SK-N-SH (cell line): ENCODE measurements around the gene RICTOR. TPM values are rescaled to one million over a fixed set of nuclear protein-coding genes. Genes with fewer than 3 reads are reported as not detected.

Experiments
- CTCF ChIA-PET: fragments of 300-600, 350-600 bp; formaldehyde crosslinking; extraction: SDS; loops from one replicate; lab custom pipeline; 2021; lab: Yijun Ruan, JAX
- POLR2A ChIA-PET: fragments of 350-600 bp; sonication (Branson Sonifier 250); formaldehyde crosslinking; extraction: SDS; loops from one replicate; lab custom pipeline; 2020; ENCODE audit warnings: antibody characterized with exemption, inconsistent platforms; lab: Yijun Ruan, JAX
- DNase-seq: peaks from one replicate; pipeline ENCODE4 v3.0.0; 2012
- H2AFZ ChIP-seq: fragments of 200-600 bp; sonication (generic); 2 replicates; pipeline ENCODE4 v1.8.1; 2016; ENCODE audit warnings: antibody characterized with exemption, mild to moderate bottlenecking, low read depth
- H3F3A ChIP-seq: fragments of 200-600 bp; sonication (generic); replicated peaks from 2 replicates; pipeline ENCODE3; 2016; ENCODE audit warnings: antibody characterized with exemption, mild to moderate bottlenecking; ENCODE audit not compliant: insufficient read depth
- H3K27ac ChIP-seq, 2 experiments: fragments of 200-500 bp in 1 of 2; fragments of 200-600 bp in 1 of 2; sonication (Bioruptor generic) in 1 of 2; sonication (generic), shearing (Covaris generic) in 1 of 2; 2 replicates each; pipeline versions ENCODE4 v1.5.1 to v1.6.1; 2014 to 2016; ENCODE audit warnings: low read depth in 2 of 2, inconsistent platforms in 1 of 2, low read length in 1 of 2, mild to moderate bottlenecking in 1 of 2, mixed read lengths in 1 of 2
- H3K27me3 ChIP-seq: fragments of 200-600 bp; sonication (generic), shearing (Covaris generic); 2 replicates; pipeline ENCODE4 v1.6.1; 2016; ENCODE audit warnings: mixed run types; ENCODE audit not compliant: insufficient read depth
- H3K36me3 ChIP-seq, 2 experiments: fragments of 200-500 bp in 1 of 2; fragments of 200-600 bp in 1 of 2; sonication (Bioruptor generic) in 1 of 2; sonication (generic) in 1 of 2; replicated peaks in 1 of 2; 2 replicates each; pipeline versions ENCODE3 to v1.5.1; 2014 to 2016; ENCODE audit warnings: low read length in 1 of 2, mild to moderate bottlenecking in 1 of 2; ENCODE audit not compliant: insufficient read depth in 2 of 2, control insufficient read depth in 1 of 2
- H3K4me1 ChIP-seq, 2 experiments: fragments of 200-500 bp in 1 of 2; fragments of 200-600 bp in 1 of 2; sonication (Bioruptor generic) in 1 of 2; sonication (generic), shearing (Covaris generic) in 1 of 2; 2 replicates each; pipeline versions ENCODE4 v1.5.1 to v1.6.1; 2014 to 2016; ENCODE audit warnings: low read depth in 1 of 2, low read length in 1 of 2, mixed run types in 1 of 2; ENCODE audit not compliant: insufficient read depth in 2 of 2, control insufficient read depth in 1 of 2
- H3K4me2 ChIP-seq: fragments of 200-600 bp; sonication (generic), shearing (Covaris generic); 2 replicates; pipeline ENCODE4 v1.6.1; 2017; ENCODE audit warnings: mixed run types
- H3K4me3 ChIP-seq, 2 experiments: fragments of 200-500 bp in 1 of 2; fragments of 200-600 bp in 1 of 2; sonication (Bioruptor generic) in 1 of 2; sonication (generic), shearing (Covaris generic) in 1 of 2; 2 replicates each; pipeline versions ENCODE4 v1.5.1 to v1.8.1; 2014 to 2016; ENCODE audit warnings: low read depth in 2 of 2, inconsistent platforms in 1 of 2, low read length in 1 of 2, mild to moderate bottlenecking in 1 of 2, mixed read lengths in 1 of 2, moderate library complexity in 1 of 2
- H3K79me2 ChIP-seq: fragments of 200-600 bp; sonication (generic); 2 replicates; pipeline ENCODE4 v1.8.1; 2017; ENCODE audit warnings: mild to moderate bottlenecking; ENCODE audit not compliant: insufficient read depth
- H3K9ac ChIP-seq: fragments of 200-600 bp; sonication (generic); 2 replicates; pipeline ENCODE4 v1.6.1; 2017; ENCODE audit warnings: mixed run types
- H3K9me2 ChIP-seq: fragments of 200-600 bp; sonication (generic); 2 replicates; pipeline ENCODE4 v1.6.1; 2017; ENCODE audit warnings: mixed run types
- H3K9me3 ChIP-seq: fragments of 200-600 bp; sonication (generic); 2 replicates; pipeline ENCODE4 v1.6.1; 2017; ENCODE audit warnings: mixed run types, mild to moderate bottlenecking, moderate library complexity
- H4K20me1 ChIP-seq: fragments of 200-600 bp; sonication (generic); 2 replicates; pipeline ENCODE4 v1.6.1; 2017; ENCODE audit warnings: mild to moderate bottlenecking, mixed run types; ENCODE audit not compliant: insufficient read depth
- CHD2 ChIP-seq: fragments of 150-350 bp; IDR thresholded peaks from 2 replicates; pipeline ENCODE4 v1.6.1; 2018; ENCODE audit warnings: low read length; ENCODE audit not compliant: partially characterized antibody
- EP300 ChIP-seq, 2 experiments: IDR thresholded peaks; 2 replicates each; pipeline versions ENCODE4 v1.4.0 to v1.6.1; 2012; ENCODE audit warnings: borderline replicate concordance in 1 of 2, low read depth in 1 of 2, low read length in 1 of 2
- FOXM1 ChIP-seq: IDR thresholded peaks from 2 replicates; pipeline ENCODE4 v1.4.0; 2012; ENCODE audit warnings: low read depth, mild to moderate bottlenecking
- GATA2 ChIP-seq: sonication (generic); formaldehyde crosslinking; IDR thresholded peaks from 2 replicates; pipeline ENCODE4 v1.5.0; 2020; ENCODE audit warnings: mild to moderate bottlenecking, missing genetic modification reagents
- MEF2A ChIP-seq: IDR thresholded peaks from 2 replicates; pipeline ENCODE4 v1.4.0; 2012; ENCODE audit warnings: low read depth, borderline replicate concordance
- NFIC ChIP-seq: IDR thresholded peaks from 2 replicates; pipeline ENCODE4 v1.4.0; 2012; ENCODE audit warnings: borderline replicate concordance
- NRF1 ChIP-seq: IDR thresholded peaks from 2 replicates; pipeline ENCODE4 v1.6.1; 2012; ENCODE audit warnings: low read depth, mild to moderate bottlenecking, low read length
- POLR2AphosphoS5 ChIP-seq: IDR thresholded peaks from 2 replicates; pipeline ENCODE4 v1.6.1; 2012; ENCODE audit warnings: low read depth, low read length
- RAD21 ChIP-seq: IDR thresholded peaks from 2 replicates; pipeline ENCODE4 v1.6.1; 2012; ENCODE audit warnings: mild to moderate bottlenecking, low read length
- RCOR1 ChIP-seq: fragments of 150-350 bp; IDR thresholded peaks from 2 replicates; pipeline ENCODE4 v1.6.1; 2017; ENCODE audit warnings: antibody characterized with exemption, low read length
- RFX5 ChIP-seq: IDR thresholded peaks from 2 replicates; pipeline ENCODE4 v1.6.1; 2012; ENCODE audit warnings: mild to moderate bottlenecking, improper control_type of control experiment, low read length
- RXRA ChIP-seq: IDR thresholded peaks from 2 replicates; pipeline ENCODE4 v1.4.0; 2012; ENCODE audit warnings: low read depth, mild to moderate bottlenecking, borderline replicate concordance
- SIN3A ChIP-seq: IDR thresholded peaks from 2 replicates; pipeline ENCODE4 v1.6.1; 2012; ENCODE audit warnings: low read depth, mild to moderate bottlenecking, low read length, moderate library complexity, borderline replicate concordance
- SMC3 ChIP-seq: IDR thresholded peaks from 2 replicates; pipeline ENCODE4 v1.6.1; 2012; ENCODE audit warnings: low read depth, low read length, improper control_type of control experiment
- TCF12 ChIP-seq: IDR thresholded peaks from 2 replicates; pipeline ENCODE4 v1.4.0; 2012
- TEAD4 ChIP-seq: IDR thresholded peaks from 2 replicates; pipeline ENCODE4 v1.4.0; 2012; ENCODE audit warnings: mild to moderate bottlenecking, borderline replicate concordance; ENCODE audit not compliant: insufficient read depth
- WGBS: methylation state at CpG from one replicate; pipeline ENCODE4 v1.1.6; 2017; ENCODE audit warnings: low lambda C conversion rate; 5-methylcytosine and 5-hydroxymethylcytosine counted together
- polyA plus RNA-seq, 3 experiments: library from polyadenylated mRNA; depleted of rRNA; stranded (reverse); fragments of >200 nt; gene quantifications; 2 replicates each; pipeline ENCODE4 v1.2.3, GENCODE V29; 2012
- TF ChIP-seq, protein P1 (sequence below): IDR thresholded peaks from 2 replicates; pipeline ENCODE4; 2012
- TF ChIP-seq, protein P2 (sequence below): fragments of 200-600 bp; sonication (generic); IDR thresholded peaks from 2 replicates; pipeline ENCODE4 v1.6.1; 2017; ENCODE audit warnings: antibody characterized with exemption, mild to moderate bottlenecking, moderate library complexity
- TF ChIP-seq, protein P3 (sequence below): IDR thresholded peaks from 2 replicates; pipeline ENCODE4 v1.4.0; 2012; ENCODE audit warnings: low read depth, borderline replicate concordance
- TF ChIP-seq, protein P4 (sequence below): IDR thresholded peaks from 2 replicates; pipeline ENCODE4 v1.4.0; 2012; ENCODE audit warnings: low read depth
- TF ChIP-seq, protein P5 (sequence below): IDR thresholded peaks from 2 replicates; pipeline ENCODE4 v1.6.1; 2012; ENCODE audit warnings: mild to moderate bottlenecking, low read depth, low read length, moderate library complexity

RICTOR gene
- polyA plus RNA-seq, 1 of the 3 experiments (the other 2 are of a cell fraction) = 1.6 TPM

DNA sequence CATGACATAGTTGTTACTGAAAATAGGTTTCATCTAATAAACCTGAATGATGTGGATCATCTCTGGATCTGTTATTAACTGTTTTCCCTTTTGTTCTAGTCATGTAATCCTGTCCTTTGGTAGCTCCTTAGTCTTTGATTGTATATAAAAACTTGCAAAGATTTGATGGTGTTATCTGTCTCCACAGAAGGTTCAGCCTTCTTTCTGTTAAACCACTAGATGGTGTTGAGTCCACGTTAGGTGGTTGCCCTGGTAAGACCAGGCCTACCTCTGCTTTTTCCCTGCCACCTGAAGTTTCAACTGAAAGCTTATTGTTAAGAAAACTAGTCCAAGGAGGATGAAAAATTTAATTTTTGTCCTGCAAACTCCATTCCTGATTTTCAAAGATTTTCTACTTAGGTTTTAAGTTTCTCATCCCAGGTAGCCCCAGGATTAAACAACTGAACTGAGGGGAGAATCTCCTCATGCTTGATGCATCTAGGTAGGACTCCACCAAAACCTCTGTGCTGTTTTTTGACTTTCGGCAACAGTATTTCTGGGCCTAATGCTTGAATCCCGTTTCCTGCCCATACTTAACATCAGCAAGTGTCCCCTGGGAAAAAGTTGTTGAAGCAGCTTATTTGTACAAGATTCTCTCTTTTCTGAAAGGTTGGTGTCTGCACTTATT is 68.5 kb downstream of the RICTOR start:
- no peak for DNase-seq
- Histone ChIP-seq H4K20me1 (no peaks in the 10 kb centered on the region), H3K36me3 (peaks cover 0 to 13% of the 10 kb centered on the region in 2 experiments), H3K9me2 (no peaks in the 10 kb centered on the region), H2AFZ (no peak overlapping the region), H3K9me3 (no peaks in the 10 kb centered on the region), H3K27ac (no peak overlapping the region), H3K79me2 (no peaks in the 10 kb centered on the region), H3K4me2 (no peak overlapping the region), H3F3A (peaks cover 3% of the 10 kb centered on the region), H3K9ac (no peak overlapping the region), H3K27me3 (no peaks in the 10 kb centered on the region), H3K4me1 (no peaks in the 10 kb centered on the region), H3K4me3 (no peak overlapping the region)
- WGBS = 92% methylated on average over 3 of the region's 3 CpGs
- TF ChIP-seq EP300 (IDR thresholded peaks at IDR 0.05; ENCODE audit: borderline replicate concordance in 1 of 2, low read depth in 1 of 2, low read length in 1 of 2) = no peak
- peak; percentile 23; the same call in 1 of the 2 replicates for TF ChIP-seq RAD21
- TF ChIP-seq, protein P1, sequence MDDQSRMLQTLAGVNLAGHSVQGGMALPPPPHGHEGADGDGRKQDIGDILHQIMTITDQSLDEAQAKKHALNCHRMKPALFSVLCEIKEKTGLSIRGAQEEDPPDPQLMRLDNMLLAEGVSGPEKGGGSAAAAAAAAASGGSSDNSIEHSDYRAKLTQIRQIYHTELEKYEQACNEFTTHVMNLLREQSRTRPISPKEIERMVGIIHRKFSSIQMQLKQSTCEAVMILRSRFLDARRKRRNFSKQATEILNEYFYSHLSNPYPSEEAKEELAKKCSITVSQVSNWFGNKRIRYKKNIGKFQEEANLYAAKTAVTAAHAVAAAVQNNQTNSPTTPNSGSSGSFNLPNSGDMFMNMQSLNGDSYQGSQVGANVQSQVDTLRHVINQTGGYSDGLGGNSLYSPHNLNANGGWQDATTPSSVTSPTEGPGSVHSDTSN = no peak
- TF ChIP-seq, protein P2, sequence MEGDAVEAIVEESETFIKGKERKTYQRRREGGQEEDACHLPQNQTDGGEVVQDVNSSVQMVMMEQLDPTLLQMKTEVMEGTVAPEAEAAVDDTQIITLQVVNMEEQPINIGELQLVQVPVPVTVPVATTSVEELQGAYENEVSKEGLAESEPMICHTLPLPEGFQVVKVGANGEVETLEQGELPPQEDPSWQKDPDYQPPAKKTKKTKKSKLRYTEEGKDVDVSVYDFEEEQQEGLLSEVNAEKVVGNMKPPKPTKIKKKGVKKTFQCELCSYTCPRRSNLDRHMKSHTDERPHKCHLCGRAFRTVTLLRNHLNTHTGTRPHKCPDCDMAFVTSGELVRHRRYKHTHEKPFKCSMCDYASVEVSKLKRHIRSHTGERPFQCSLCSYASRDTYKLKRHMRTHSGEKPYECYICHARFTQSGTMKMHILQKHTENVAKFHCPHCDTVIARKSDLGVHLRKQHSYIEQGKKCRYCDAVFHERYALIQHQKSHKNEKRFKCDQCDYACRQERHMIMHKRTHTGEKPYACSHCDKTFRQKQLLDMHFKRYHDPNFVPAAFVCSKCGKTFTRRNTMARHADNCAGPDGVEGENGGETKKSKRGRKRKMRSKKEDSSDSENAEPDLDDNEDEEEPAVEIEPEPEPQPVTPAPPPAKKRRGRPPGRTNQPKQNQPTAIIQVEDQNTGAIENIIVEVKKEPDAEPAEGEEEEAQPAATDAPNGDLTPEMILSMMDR = 0 out of 2 replicates have a peak, but pooled peaks have one; percentile 20
- TF ChIP-seq RXRA = no peak
- TF ChIP-seq, protein P3, sequence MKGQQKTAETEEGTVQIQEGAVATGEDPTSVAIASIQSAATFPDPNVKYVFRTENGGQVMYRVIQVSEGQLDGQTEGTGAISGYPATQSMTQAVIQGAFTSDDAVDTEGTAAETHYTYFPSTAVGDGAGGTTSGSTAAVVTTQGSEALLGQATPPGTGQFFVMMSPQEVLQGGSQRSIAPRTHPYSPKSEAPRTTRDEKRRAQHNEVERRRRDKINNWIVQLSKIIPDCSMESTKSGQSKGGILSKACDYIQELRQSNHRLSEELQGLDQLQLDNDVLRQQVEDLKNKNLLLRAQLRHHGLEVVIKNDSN = no peak
- ChIA-PET CTCF (interaction anchor here (1.2 to 1.5 kb wide), 2 partner anchors 10 to 75 kb away, joined by 3 to 5 read pairs; no protein-coding TSS in a partner anchor), POLR2A (interaction anchor here (0.6 kb wide), 1 partner anchor 66 kb away, joined by 3 read pairs; no protein-coding TSS in a partner anchor)

DNA sequence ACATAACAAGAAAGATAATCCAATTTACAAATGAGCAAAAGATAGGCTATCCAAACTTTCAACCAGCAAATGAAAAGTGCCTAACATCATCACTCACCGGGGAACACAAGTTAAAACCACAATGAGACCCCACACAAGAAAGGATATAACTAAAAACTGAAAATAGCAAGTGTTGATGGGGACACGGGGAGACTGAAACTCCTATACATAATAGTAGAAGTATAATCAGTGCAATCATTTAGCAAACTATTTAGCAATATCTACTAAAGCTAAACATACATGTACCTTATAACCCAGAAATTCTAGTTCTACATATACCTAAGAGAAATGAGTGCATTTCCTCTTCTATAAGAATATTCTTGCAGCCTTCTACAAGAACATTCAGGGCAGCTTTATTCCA is 72.5 kb downstream of the RICTOR start:
- 89% methylated on average over 2 of the region's 2 CpGs for WGBS
- ChIA-PET POLR2A (no interaction called here), CTCF (no interaction called here)
- TF ChIP-seq NFIC = no peak
- TF ChIP-seq TEAD4 = no peak
- TF ChIP-seq CHD2 = no peak
- TF ChIP-seq SIN3A = no peak
- no peak for TF ChIP-seq SMC3
- no peak for TF ChIP-seq RCOR1
- TF ChIP-seq NRF1 = no peak
- no peak for TF ChIP-seq TCF12
- TF ChIP-seq, protein P4, sequence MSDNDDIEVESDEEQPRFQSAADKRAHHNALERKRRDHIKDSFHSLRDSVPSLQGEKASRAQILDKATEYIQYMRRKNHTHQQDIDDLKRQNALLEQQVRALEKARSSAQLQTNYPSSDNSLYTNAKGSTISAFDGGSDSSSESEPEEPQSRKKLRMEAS = no peak
- TF ChIP-seq, protein P5, sequence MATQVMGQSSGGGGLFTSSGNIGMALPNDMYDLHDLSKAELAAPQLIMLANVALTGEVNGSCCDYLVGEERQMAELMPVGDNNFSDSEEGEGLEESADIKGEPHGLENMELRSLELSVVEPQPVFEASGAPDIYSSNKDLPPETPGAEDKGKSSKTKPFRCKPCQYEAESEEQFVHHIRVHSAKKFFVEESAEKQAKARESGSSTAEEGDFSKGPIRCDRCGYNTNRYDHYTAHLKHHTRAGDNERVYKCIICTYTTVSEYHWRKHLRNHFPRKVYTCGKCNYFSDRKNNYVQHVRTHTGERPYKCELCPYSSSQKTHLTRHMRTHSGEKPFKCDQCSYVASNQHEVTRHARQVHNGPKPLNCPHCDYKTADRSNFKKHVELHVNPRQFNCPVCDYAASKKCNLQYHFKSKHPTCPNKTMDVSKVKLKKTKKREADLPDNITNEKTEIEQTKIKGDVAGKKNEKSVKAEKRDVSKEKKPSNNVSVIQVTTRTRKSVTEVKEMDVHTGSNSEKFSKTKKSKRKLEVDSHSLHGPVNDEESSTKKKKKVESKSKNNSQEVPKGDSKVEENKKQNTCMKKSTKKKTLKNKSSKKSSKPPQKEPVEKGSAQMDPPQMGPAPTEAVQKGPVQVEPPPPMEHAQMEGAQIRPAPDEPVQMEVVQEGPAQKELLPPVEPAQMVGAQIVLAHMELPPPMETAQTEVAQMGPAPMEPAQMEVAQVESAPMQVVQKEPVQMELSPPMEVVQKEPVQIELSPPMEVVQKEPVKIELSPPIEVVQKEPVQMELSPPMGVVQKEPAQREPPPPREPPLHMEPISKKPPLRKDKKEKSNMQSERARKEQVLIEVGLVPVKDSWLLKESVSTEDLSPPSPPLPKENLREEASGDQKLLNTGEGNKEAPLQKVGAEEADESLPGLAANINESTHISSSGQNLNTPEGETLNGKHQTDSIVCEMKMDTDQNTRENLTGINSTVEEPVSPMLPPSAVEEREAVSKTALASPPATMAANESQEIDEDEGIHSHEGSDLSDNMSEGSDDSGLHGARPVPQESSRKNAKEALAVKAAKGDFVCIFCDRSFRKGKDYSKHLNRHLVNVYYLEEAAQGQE = no peak
- TF ChIP-seq FOXM1 = no peak
- TF ChIP-seq MEF2A = no peak
- no peak for TF ChIP-seq RFX5
- TF ChIP-seq GATA2 (CRISPR knock-in tag) = no peak
- no peak for TF ChIP-seq POLR2AphosphoS5

More for the DNA sequence above, 72.5 kb downstream of the RICTOR start:
- H3K79me2 ChIP-seq = no peaks in the 10 kb centered on the region
- H3K4me2 ChIP-seq = no peak overlapping the region
- H2AFZ ChIP-seq = no peak overlapping the region
- H3K36me3 ChIP-seq = peaks cover 3 to 39% of the 10 kb centered on the region in 2 experiments
- no peak overlapping the region for H3K27ac ChIP-seq
- no peak overlapping the region for H3K9ac ChIP-seq
- no peak for DNase-seq
- H3F3A ChIP-seq = peaks cover 9% of the 10 kb centered on the region
- no peak overlapping the region for H3K4me3 ChIP-seq
- H4K20me1 ChIP-seq = no peaks in the 10 kb centered on the region
- no peaks in the 10 kb centered on the region for H3K27me3 ChIP-seq
- H3K9me2 ChIP-seq = no peaks in the 10 kb centered on the region
- H3K9me3 ChIP-seq = no peaks in the 10 kb centered on the region
- H3K4me1 ChIP-seq = no peaks in the 10 kb centered on the region
